Parietal lobe (tissue), 1 donor: ENCODE measurements around the gene NT5C1A. TPM values are rescaled to one million over a fixed set of nuclear protein-coding genes. Genes with fewer than 3 reads are reported as not detected.

Experiments
- total RNA-seq: library from RNA; depleted of rRNA; stranded (reverse); fragments of >200 nt; gene quantifications from one replicate; pipeline ENCODE4 v1.2.3, GENCODE V29; 2014

The NT5C1A gene
- 2.2 TPM for total RNA-seq

GRCh38 chr1:39671793-39672550, at the start of gene NT5C1A:
Gene NT5C1A (minus strand): TSS chr1:39672107. CDS start chr1:39672038, 69 bp downstream.

GRCh38 chr1:39691383-39692151, 19.7 kb upstream of the NT5C1A start, which contains the start of gene HPCAL4:
Gene HPCAL4 (minus strand): TSS chr1:39691433. CDS start chr1:39684603, 6,830 bp downstream.

GRCh38 chr1:39639305-39640130, 32.4 kb downstream of the NT5C1A start, which contains the start of gene HEYL:
Gene HEYL (minus strand): TSS chr1:39639643. CDS start chr1:39639625, 18 bp downstream.

Other genes starting within 250 kb of the NT5C1A start
- not detected for gene BMP8A, start 180.5 kb downstream of the NT5C1A start, total RNA-seq
- 160 TPM for gene PABPC4, start 95.3 kb downstream of the NT5C1A start, total RNA-seq
- 0.63 TPM for gene HEYL, start 32.5 kb downstream of the NT5C1A start, total RNA-seq
- gene HPCAL4, start 19.3 kb upstream of the NT5C1A start, total RNA-seq = 47.9 TPM
- 31.6 TPM for gene PPIE, start 66.8 kb upstream of the NT5C1A start, total RNA-seq
- 0.31 TPM for gene OXCT2, start 99.2 kb upstream of the NT5C1A start, total RNA-seq
- 0.63 TPM for gene BMP8B, start 116.8 kb upstream of the NT5C1A start, total RNA-seq
- 41.9 TPM for gene TRIT1, start 211.4 kb upstream of the NT5C1A start, total RNA-seq
- 9.1 TPM for gene MYCL, start 229.8 kb upstream of the NT5C1A start, total RNA-seq